WTC11 (cell line): Measurements from ENCODE around the gene EBPL. TPM values are rescaled to one million over a fixed set of nuclear protein-coding genes. Genes with fewer than 3 reads are reported as not detected.

ENCODE experiments used
- ATAC-seq: fragments of 200-7000 bp; cut with Tn5 transposase; 2 replicates; pipeline ENCODE4 v1.10.0; 2021; ENCODE audit warnings: mild to moderate bottlenecking, moderate library complexity
- CTCF ChIA-PET: fragments of 300-600 bp; sonication (Branson Sonifier 250); formaldehyde crosslinking; loops from one replicate; lab custom pipeline; 2021; ENCODE audit warnings: antibody characterized with exemption; lab: Charles Lee
- POLR2A ChIA-PET: fragments of 350-600 bp; sonication (Branson Sonifier 250); formaldehyde crosslinking; loops from one replicate; lab custom pipeline; 2021; ENCODE audit warnings: antibody characterized with exemption; lab: Charles Lee
- DNase-seq: peaks from one replicate; pipeline ENCODE4 v3.0.0; 2021; ENCODE audit warnings: low spot score
- H3K27ac Mint-ChIP-seq: 2 replicates; pipeline ENCODE4 v1.8.0; 2021; ENCODE audit warnings: mixed read lengths
- H3K27me3 Mint-ChIP-seq: 2 replicates; pipeline ENCODE4 v1.8.0; 2021; ENCODE audit warnings: low read depth, mild to moderate bottlenecking, moderate library complexity, mixed read lengths
- H3K36me3 Mint-ChIP-seq: 2 replicates; pipeline ENCODE4 v1.8.0; 2021; ENCODE audit warnings: mixed read lengths
- H3K4me1 Mint-ChIP-seq: 2 replicates; pipeline ENCODE4 v1.8.0; 2022; ENCODE audit warnings: mixed read lengths
- H3K4me3 Mint-ChIP-seq: 2 replicates; pipeline ENCODE4 v1.8.0; 2021; ENCODE audit warnings: mild to moderate bottlenecking, moderate library complexity, mixed read lengths
- H3K9me3 Mint-ChIP-seq: 2 replicates; pipeline ENCODE4 v1.8.0; 2021; ENCODE audit warnings: mixed read lengths
- CBFB ChIP-seq: sonication (generic); formaldehyde crosslinking; IDR thresholded peaks from 2 replicates; pipeline ENCODE4 v1.8.1; 2022; ENCODE audit warnings: mild to moderate bottlenecking, low read depth, missing genetic modification reagents
- CREB1 ChIP-seq: sonication (generic); formaldehyde crosslinking; IDR thresholded peaks from 2 replicates; pipeline ENCODE4 v1.8.0; 2023; ENCODE audit warnings: mild to moderate bottlenecking, missing genetic modification reagents
- HMGA2 ChIP-seq: fragments of 250-450 bp; sonication (Bioruptor Pico); IDR thresholded peaks from 2 replicates; pipeline ENCODE4 v1.4.0; 2021; ENCODE audit warnings: mild to moderate bottlenecking, moderate library complexity
- NFE2L1 ChIP-seq: sonication (generic); formaldehyde crosslinking; IDR thresholded peaks from 2 replicates; pipeline ENCODE4 v1.8.1; 2023; ENCODE audit warnings: missing genetic modification reagents
- RORB ChIP-seq: fragments of 250-450 bp; sonication (Bioruptor Pico); IDR thresholded peaks from 2 replicates; pipeline ENCODE4 v1.9.0; 2021; ENCODE audit warnings: mild to moderate bottlenecking
- ZBTB21 ChIP-seq: sonication (generic); formaldehyde crosslinking; IDR thresholded peaks from 2 replicates; pipeline ENCODE4 v1.8.1; 2023; ENCODE audit warnings: mild to moderate bottlenecking, missing genetic modification reagents, borderline replicate concordance
- ZNF219 ChIP-seq: sonication (generic); formaldehyde crosslinking; IDR thresholded peaks from 2 replicates; pipeline ENCODE4 v1.8.0; 2023; ENCODE audit warnings: missing genetic modification reagents, mild to moderate bottlenecking, borderline replicate concordance
- ZNF232 ChIP-seq: sonication (generic); formaldehyde crosslinking; IDR thresholded peaks from 2 replicates; pipeline ENCODE4 v1.8.0; 2022; ENCODE audit warnings: mild to moderate bottlenecking, missing genetic modification reagents
- ZNF423 ChIP-seq: fragments of 250-450 bp; sonication (Bioruptor Pico); IDR thresholded peaks from 2 replicates; pipeline ENCODE4 v2.1.2; 2022; ENCODE audit warnings: mild to moderate bottlenecking, moderate library complexity
- total RNA-seq: library from RNA; stranded (reverse); gene quantifications from 3 replicates; pipeline ENCODE4 v1.2.3, GENCODE V29; 2021
- TF ChIP-seq, protein P1 (sequence below): sonication (generic); formaldehyde crosslinking; IDR thresholded peaks from 2 replicates; pipeline ENCODE4 v1.8.1; 2022; ENCODE audit warnings: missing genetic modification reagents, borderline replicate concordance
- TF ChIP-seq, protein P2 (sequence below): sonication (generic); formaldehyde crosslinking; IDR thresholded peaks from 2 replicates; pipeline ENCODE4 v1.8.0; 2023; ENCODE audit warnings: mild to moderate bottlenecking, missing genetic modification reagents
- TF ChIP-seq, protein P3 (sequence below): fragments of 200-600 bp; IDR thresholded peaks from 2 replicates; pipeline ENCODE4 v1.8.0; 2022; ENCODE audit warnings: antibody characterized with exemption
- TF ChIP-seq, protein P4 (sequence below): sonication (generic); formaldehyde crosslinking; IDR thresholded peaks from 2 replicates; pipeline ENCODE4 v1.8.0; 2022; ENCODE audit warnings: mild to moderate bottlenecking, missing genetic modification reagents
- TF ChIP-seq, protein P5 (sequence below): sonication (generic); formaldehyde crosslinking; IDR thresholded peaks from 2 replicates; pipeline ENCODE4 v1.8.1; 2022; ENCODE audit warnings: mild to moderate bottlenecking, missing genetic modification reagents, moderate library complexity, borderline replicate concordance
- TF ChIP-seq, protein P6 (sequence below): sonication (generic); formaldehyde crosslinking; conservative IDR thresholded peaks from 2 replicates; pipeline ENCODE4 v1.8.1; 2022; ENCODE audit warnings: mild to moderate bottlenecking, missing genetic modification reagents
- TF ChIP-seq, protein P7 (sequence below): sonication (generic); formaldehyde crosslinking; IDR thresholded peaks from 2 replicates; pipeline ENCODE4 v1.8.1; 2022; ENCODE audit warnings: low read depth, mild to moderate bottlenecking, moderate library complexity, missing genetic modification reagents, borderline replicate concordance
- TF ChIP-seq, protein P8 (sequence below): fragments of 250-450 bp; sonication (Bioruptor Pico); IDR thresholded peaks from 2 replicates; pipeline ENCODE4 v1.9.0; 2021; ENCODE audit warnings: mild to moderate bottlenecking

Gene EBPL
- total RNA-seq, 1 experiment from 2014 or later: 92.5 TPM

DNA sequence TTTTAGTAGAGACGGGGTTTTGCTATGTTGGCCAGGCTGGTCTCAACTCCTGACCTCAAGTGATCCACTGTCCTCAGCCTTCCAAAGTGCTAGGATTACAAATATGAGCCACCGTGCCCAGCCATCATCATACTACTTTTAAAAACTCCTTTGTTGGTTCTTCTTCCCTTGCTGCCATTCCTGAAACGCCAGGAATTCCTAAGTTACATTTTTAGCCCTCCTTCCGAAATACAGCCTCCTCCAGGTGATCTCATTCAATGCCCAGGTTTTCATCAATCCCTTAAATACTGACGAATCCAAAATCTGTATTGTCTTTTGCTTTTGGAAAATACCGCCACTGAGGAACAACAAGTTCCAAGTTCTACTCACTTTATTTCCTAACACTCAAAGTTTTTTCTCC is 25.3 kb upstream of the EBPL start (continued):
- TF ChIP-seq ZNF219: no peak

DNA sequence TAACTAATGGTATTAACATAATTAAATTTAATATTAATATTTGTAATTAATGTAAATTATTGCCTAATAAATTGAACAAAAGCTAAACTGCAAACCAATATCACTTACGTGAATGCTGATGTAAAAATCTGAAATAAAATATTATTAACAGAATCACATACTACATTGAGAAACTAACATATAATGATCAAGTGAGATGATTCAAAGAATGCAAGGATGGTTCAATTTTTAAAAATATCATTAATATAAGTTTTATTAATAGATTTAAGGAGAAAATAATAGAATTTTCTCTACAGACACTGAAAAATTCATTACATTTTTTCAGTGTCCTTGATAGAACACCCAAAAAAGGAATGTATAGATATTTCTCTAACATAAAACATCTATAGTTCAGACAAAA is 23.5 kb upstream of the EBPL start:
- DNase-seq: no peak
- ATAC-seq: no peak
- POLR2A ChIA-PET: no interaction called here
- no peaks in the 10 kb centered on the region for H3K27me3 Mint-ChIP-seq
- 0 out of 2 replicates have a peak, but pooled peaks have one; percentile 11 for TF ChIP-seq HMGA2 (CRISPR knock-in tag)
- TF ChIP-seq, protein P1, sequence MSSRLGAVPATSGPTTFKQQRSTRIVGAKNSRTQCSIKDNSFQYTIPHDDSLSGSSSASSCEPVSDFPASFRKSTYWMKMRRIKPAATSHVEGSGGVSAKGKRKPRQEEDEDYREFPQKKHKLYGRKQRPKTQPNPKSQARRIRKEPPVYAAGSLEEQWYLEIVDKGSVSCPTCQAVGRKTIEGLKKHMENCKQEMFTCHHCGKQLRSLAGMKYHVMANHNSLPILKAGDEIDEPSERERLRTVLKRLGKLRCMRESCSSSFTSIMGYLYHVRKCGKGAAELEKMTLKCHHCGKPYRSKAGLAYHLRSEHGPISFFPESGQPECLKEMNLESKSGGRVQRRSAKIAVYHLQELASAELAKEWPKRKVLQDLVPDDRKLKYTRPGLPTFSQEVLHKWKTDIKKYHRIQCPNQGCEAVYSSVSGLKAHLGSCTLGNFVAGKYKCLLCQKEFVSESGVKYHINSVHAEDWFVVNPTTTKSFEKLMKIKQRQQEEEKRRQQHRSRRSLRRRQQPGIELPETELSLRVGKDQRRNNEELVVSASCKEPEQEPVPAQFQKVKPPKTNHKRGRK (CRISPR knock-in tag): no peak
- no peak for TF ChIP-seq ZNF232 (CRISPR knock-in tag)
- TF ChIP-seq, all 79 proteins: peak for 1
- CTCF ChIA-PET: no interaction called here
- H3K4me3 Mint-ChIP-seq: no peak overlapping the region
- H3K4me1 Mint-ChIP-seq: peaks cover 12% of the 10 kb centered on the region
- H3K27ac Mint-ChIP-seq: no peak overlapping the region
- H3K36me3 Mint-ChIP-seq: peaks cover 51% of the 10 kb centered on the region
- peaks cover 12% of the 10 kb centered on the region for H3K9me3 Mint-ChIP-seq

DNA sequence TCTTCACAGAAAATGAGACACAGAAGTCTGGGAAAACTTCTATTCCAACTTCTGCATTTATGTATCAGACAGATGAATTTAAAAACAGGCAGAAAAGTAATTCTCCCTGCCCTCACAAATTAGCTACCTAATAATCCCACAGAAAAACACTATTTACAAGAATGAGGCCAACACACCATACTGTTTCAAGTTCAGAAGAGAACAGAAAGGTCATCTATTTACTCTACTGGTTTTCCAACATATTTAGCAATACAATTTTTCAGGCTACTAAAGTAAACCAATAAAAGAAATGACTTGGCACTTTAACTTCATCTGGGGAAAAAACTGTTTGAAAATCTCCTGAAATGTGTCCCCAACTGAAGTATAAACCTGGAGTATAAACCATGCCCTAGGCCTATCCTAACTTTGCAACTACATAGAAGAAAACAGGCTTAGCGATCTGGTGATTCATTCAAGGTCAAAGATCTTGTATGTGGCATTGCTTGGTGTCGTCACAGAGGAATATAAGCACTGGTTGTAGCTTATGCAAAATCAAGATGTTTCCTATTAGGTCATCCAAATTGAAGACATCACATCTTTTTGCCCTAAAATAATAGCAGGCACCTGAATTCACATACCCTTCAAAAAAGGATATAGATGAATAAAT is 20.1 kb upstream of the EBPL start:
- Mint-ChIP-seq H3K9me3 (peaks cover 8% of the 10 kb centered on the region), H3K27ac (0 out of 2 replicates have a peak overlapping the region, but pooled peaks have one; percentile 13), H3K4me1 (no peaks in the 10 kb centered on the region), H3K36me3 (peaks cover 50% of the 10 kb centered on the region), H3K4me3 (no peak overlapping the region), H3K27me3 (no peaks in the 10 kb centered on the region)
- ATAC-seq: no peak
- ChIA-PET POLR2A (interaction anchor here (0.9 kb wide), 1 partner anchor 18 kb away, joined by 3 read pairs; no protein-coding TSS in a partner anchor), CTCF (no interaction called here)
- no peak for DNase-seq
- TF ChIP-seq, protein P2, sequence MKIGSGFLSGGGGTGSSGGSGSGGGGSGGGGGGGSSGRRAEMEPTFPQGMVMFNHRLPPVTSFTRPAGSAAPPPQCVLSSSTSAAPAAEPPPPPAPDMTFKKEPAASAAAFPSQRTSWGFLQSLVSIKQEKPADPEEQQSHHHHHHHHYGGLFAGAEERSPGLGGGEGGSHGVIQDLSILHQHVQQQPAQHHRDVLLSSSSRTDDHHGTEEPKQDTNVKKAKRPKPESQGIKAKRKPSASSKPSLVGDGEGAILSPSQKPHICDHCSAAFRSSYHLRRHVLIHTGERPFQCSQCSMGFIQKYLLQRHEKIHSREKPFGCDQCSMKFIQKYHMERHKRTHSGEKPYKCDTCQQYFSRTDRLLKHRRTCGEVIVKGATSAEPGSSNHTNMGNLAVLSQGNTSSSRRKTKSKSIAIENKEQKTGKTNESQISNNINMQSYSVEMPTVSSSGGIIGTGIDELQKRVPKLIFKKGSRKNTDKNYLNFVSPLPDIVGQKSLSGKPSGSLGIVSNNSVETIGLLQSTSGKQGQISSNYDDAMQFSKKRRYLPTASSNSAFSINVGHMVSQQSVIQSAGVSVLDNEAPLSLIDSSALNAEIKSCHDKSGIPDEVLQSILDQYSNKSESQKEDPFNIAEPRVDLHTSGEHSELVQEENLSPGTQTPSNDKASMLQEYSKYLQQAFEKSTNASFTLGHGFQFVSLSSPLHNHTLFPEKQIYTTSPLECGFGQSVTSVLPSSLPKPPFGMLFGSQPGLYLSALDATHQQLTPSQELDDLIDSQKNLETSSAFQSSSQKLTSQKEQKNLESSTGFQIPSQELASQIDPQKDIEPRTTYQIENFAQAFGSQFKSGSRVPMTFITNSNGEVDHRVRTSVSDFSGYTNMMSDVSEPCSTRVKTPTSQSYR (CRISPR knock-in tag): no peak
- TF ChIP-seq CREB1 (CRISPR knock-in tag): no peak
- TF ChIP-seq CBFB (CRISPR knock-in tag): no peak
- no peak for TF ChIP-seq ZBTB21 (CRISPR knock-in tag)
- no peak for TF ChIP-seq RORB (CRISPR knock-in tag)
- no peak for TF ChIP-seq NFE2L1 (CRISPR knock-in tag)
- TF ChIP-seq, protein P3, sequence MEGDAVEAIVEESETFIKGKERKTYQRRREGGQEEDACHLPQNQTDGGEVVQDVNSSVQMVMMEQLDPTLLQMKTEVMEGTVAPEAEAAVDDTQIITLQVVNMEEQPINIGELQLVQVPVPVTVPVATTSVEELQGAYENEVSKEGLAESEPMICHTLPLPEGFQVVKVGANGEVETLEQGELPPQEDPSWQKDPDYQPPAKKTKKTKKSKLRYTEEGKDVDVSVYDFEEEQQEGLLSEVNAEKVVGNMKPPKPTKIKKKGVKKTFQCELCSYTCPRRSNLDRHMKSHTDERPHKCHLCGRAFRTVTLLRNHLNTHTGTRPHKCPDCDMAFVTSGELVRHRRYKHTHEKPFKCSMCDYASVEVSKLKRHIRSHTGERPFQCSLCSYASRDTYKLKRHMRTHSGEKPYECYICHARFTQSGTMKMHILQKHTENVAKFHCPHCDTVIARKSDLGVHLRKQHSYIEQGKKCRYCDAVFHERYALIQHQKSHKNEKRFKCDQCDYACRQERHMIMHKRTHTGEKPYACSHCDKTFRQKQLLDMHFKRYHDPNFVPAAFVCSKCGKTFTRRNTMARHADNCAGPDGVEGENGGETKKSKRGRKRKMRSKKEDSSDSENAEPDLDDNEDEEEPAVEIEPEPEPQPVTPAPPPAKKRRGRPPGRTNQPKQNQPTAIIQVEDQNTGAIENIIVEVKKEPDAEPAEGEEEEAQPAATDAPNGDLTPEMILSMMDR: no peak
- TF ChIP-seq, protein P4, sequence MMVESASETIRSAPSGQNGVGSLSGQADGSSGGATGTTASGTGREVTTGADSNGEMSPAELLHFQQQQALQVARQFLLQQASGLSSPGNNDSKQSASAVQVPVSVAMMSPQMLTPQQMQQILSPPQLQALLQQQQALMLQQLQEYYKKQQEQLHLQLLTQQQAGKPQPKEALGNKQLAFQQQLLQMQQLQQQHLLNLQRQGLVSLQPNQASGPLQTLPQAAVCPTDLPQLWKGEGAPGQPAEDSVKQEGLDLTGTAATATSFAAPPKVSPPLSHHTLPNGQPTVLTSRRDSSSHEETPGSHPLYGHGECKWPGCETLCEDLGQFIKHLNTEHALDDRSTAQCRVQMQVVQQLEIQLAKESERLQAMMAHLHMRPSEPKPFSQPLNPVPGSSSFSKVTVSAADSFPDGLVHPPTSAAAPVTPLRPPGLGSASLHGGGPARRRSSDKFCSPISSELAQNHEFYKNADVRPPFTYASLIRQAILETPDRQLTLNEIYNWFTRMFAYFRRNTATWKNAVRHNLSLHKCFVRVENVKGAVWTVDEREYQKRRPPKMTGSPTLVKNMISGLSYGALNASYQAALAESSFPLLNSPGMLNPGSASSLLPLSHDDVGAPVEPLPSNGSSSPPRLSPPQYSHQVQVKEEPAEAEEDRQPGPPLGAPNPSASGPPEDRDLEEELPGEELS (CRISPR knock-in tag): no peak
- TF ChIP-seq, protein P5, sequence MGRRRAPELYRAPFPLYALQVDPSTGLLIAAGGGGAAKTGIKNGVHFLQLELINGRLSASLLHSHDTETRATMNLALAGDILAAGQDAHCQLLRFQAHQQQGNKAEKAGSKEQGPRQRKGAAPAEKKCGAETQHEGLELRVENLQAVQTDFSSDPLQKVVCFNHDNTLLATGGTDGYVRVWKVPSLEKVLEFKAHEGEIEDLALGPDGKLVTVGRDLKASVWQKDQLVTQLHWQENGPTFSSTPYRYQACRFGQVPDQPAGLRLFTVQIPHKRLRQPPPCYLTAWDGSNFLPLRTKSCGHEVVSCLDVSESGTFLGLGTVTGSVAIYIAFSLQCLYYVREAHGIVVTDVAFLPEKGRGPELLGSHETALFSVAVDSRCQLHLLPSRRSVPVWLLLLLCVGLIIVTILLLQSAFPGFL: no peak
- TF ChIP-seq, protein P6, sequence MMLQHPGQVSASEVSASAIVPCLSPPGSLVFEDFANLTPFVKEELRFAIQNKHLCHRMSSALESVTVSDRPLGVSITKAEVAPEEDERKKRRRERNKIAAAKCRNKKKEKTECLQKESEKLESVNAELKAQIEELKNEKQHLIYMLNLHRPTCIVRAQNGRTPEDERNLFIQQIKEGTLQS (CRISPR knock-in tag): no peak
- TF ChIP-seq ZNF423 (CRISPR knock-in tag): no peak
- TF ChIP-seq, protein P7, sequence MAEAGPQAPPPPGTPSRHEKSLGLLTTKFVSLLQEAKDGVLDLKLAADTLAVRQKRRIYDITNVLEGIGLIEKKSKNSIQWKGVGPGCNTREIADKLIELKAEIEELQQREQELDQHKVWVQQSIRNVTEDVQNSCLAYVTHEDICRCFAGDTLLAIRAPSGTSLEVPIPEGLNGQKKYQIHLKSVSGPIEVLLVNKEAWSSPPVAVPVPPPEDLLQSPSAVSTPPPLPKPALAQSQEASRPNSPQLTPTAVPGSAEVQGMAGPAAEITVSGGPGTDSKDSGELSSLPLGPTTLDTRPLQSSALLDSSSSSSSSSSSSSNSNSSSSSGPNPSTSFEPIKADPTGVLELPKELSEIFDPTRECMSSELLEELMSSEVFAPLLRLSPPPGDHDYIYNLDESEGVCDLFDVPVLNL (CRISPR knock-in tag): no peak
- TF ChIP-seq, protein P8, sequence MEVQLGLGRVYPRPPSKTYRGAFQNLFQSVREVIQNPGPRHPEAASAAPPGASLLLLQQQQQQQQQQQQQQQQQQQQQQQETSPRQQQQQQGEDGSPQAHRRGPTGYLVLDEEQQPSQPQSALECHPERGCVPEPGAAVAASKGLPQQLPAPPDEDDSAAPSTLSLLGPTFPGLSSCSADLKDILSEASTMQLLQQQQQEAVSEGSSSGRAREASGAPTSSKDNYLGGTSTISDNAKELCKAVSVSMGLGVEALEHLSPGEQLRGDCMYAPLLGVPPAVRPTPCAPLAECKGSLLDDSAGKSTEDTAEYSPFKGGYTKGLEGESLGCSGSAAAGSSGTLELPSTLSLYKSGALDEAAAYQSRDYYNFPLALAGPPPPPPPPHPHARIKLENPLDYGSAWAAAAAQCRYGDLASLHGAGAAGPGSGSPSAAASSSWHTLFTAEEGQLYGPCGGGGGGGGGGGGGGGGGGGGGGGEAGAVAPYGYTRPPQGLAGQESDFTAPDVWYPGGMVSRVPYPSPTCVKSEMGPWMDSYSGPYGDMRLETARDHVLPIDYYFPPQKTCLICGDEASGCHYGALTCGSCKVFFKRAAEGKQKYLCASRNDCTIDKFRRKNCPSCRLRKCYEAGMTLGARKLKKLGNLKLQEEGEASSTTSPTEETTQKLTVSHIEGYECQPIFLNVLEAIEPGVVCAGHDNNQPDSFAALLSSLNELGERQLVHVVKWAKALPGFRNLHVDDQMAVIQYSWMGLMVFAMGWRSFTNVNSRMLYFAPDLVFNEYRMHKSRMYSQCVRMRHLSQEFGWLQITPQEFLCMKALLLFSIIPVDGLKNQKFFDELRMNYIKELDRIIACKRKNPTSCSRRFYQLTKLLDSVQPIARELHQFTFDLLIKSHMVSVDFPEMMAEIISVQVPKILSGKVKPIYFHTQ (CRISPR knock-in tag): no peak
